ENCODE measurements around the gene STK32A.
"Not testable (repeated sequence)": the region's sequence is repeated elsewhere in the genome, so short reads cannot be mapped to it uniquely, and the experiment has no call there.

The STK32A gene

GRCh38 chr5:147234825-147235635 lies at the start of gene STK32A:
TSS of gene STK32A (plus strand) at chr5:147235026. CDS start at chr5:147239635, 4,609 bp downstream.
- DNase-seq = no peak

GRCh38 chr5:147187099-147187540 lies 47.7 kb upstream of the STK32A start:
- no peak for DNase-seq

- DNase-seq = peak; percentile 6
Measured at GRCh38 chr5:147188200-147189108, 46.4 kb upstream of the STK32A start.

- no peak for DNase-seq
Measured at GRCh38 chr5:147189109-147189424, 45.8 kb upstream of the STK32A start.

GRCh38 chr5:147190331-147190730 lies 44.5 kb upstream of the STK32A start:
- DNase-seq = no peak

GRCh38 chr5:147193123-147193522 lies 41.7 kb upstream of the STK32A start:
- DNase-seq = no peak

GRCh38 chr5:147200004-147200403 lies 34.8 kb upstream of the STK32A start:
- DNase-seq = no peak

GRCh38 chr5:147203213-147203612 lies 31.6 kb upstream of the STK32A start:
- DNase-seq = no peak

GRCh38 chr5:147204576-147204975 lies 30.2 kb upstream of the STK32A start:
- DNase-seq = no peak

- no peak for DNase-seq
Measured at GRCh38 chr5:147208134-147208533, 26.7 kb upstream of the STK32A start.

GRCh38 chr5:147216552-147217154 lies 18.2 kb upstream of the STK32A start:
- DNase-seq = no peak

GRCh38 chr5:147223343-147223742 lies 11.5 kb upstream of the STK32A start:
- DNase-seq = no peak

- DNase-seq = no peak
Measured at GRCh38 chr5:147223948-147224791, 10.7 kb upstream of the STK32A start.

GRCh38 chr5:147225938-147226337 lies 8.9 kb upstream of the STK32A start:
- DNase-seq = no peak

GRCh38 chr5:147226512-147226911 lies 8.3 kb upstream of the STK32A start:
- no peak for DNase-seq

GRCh38 chr5:147234239-147234824 lies 494 bp upstream of the STK32A start:
- no peak for DNase-seq

GRCh38 chr5:147240266-147240985 lies 5.6 kb downstream of the STK32A start:
- DNase-seq = no peak

GRCh38 chr5:147243238-147243637 lies 8.4 kb downstream of the STK32A start:
- DNase-seq = not testable (repeated sequence)

- DNase-seq = no peak
Measured at GRCh38 chr5:147245381-147246165, 10.7 kb downstream of the STK32A start.

GRCh38 chr5:147248561-147248960 lies 13.7 kb downstream of the STK32A start:
- no peak for DNase-seq

GRCh38 chr5:147259837-147260236 lies 25.0 kb downstream of the STK32A start:
- no peak for DNase-seq

Data from NK-92 treated with Interleukin-12 subunit alpha and Interleukin-12 subunit beta, amount 100 ng/mL, for 24 hours (cell line).